ENCODE measurements around the gene RPL10. TPM values are rescaled to one million over a fixed set of nuclear protein-coding genes. Genes with fewer than 3 reads are reported as not detected.

RPL10 gene
- total RNA-seq, 1 experiment from 2014 or later = 2,445 TPM

GRCh38 chrX:154439841-154440240 is 41.7 kb downstream of the RPL10 start:
- Histone ChIP-seq H3K4me3 (ENCODE audit: low read depth, low read length, poor library complexity, severe bottlenecking) (no peak overlapping the region), H3K36me3 (ENCODE audit: insufficient read depth, low read length, poor library complexity, severe bottlenecking) (peaks cover 13% of the 10 kb centered on the region), H3K9me3 (ENCODE audit: low read depth, low read length, poor library complexity, severe bottlenecking) (no peaks in the 10 kb centered on the region), H3K27me3 (replicated peaks; ENCODE audit: insufficient read depth, low read depth, low read length, poor library complexity) (no peaks in the 10 kb centered on the region), H3K4me1 (ENCODE audit: insufficient read depth, low read length, poor library complexity, severe bottlenecking) (peaks cover 14% of the 10 kb centered on the region), H3K27ac (ENCODE audit: low read depth, low read length, poor library complexity, severe bottlenecking) (no peak overlapping the region)
- TF ChIP-seq EZH2 (IDR thresholded peaks at IDR 0.05; ENCODE audit: borderline replicate concordance, low read depth, low read length, poor library complexity, severe bottlenecking) = no peak
- no peak for TF ChIP-seq CTCF (conservative IDR thresholded peaks at IDR 0.05; ENCODE audit: low read depth, low read length)
- CTCF ChIA-PET = no interaction called here
- no peak for DNase-seq (ENCODE audit: low spot score)
- no TSS peak for BruUV-seq (replicated peaks)
- intact Hi-C loops (cut with micrococcal nuclease; ENCODE audit: unreplicated experiment) = no loop called here
- POLR2A ChIA-PET (ENCODE audit: low non-redundant PET) = no interaction called here

- Histone ChIP-seq H3K9me3 (ENCODE audit: low read depth, low read length, poor library complexity, severe bottlenecking) (no peaks in the 10 kb centered on the region), H3K27me3 (replicated peaks; ENCODE audit: insufficient read depth, low read depth, low read length, poor library complexity) (no peaks in the 10 kb centered on the region), H3K4me1 (ENCODE audit: insufficient read depth, low read length, poor library complexity, severe bottlenecking) (peaks cover 17% of the 10 kb centered on the region), H3K36me3 (ENCODE audit: insufficient read depth, low read length, poor library complexity, severe bottlenecking) (peaks cover 13% of the 10 kb centered on the region), H3K27ac (ENCODE audit: low read depth, low read length, poor library complexity, severe bottlenecking) (no peak overlapping the region), H3K4me3 (ENCODE audit: low read depth, low read length, poor library complexity, severe bottlenecking) (no peak overlapping the region)
- DNase-seq (ENCODE audit: low spot score) = no peak
- POLR2A ChIA-PET (ENCODE audit: low non-redundant PET) = no interaction called here
- TF ChIP-seq EZH2 (IDR thresholded peaks at IDR 0.05; ENCODE audit: borderline replicate concordance, low read depth, low read length, poor library complexity, severe bottlenecking) (no peak), CTCF (conservative IDR thresholded peaks at IDR 0.05; ENCODE audit: low read depth, low read length) (no peak)
- intact Hi-C loops (cut with micrococcal nuclease; ENCODE audit: unreplicated experiment) = no loop called here
- no TSS peak for BruUV-seq (replicated peaks)
- CTCF ChIA-PET = no interaction called here
Observed at GRCh38 chrX:154440623-154441357, 42.6 kb downstream of the RPL10 start.

GRCh38 chrX:154441564-154441963 is 43.4 kb downstream of the RPL10 start:
- CTCF ChIA-PET = no interaction called here

More at GRCh38 chrX:154441564-154441963, 43.4 kb downstream of the RPL10 start:
- BruUV-seq (replicated peaks) = no TSS peak
- Histone ChIP-seq H3K27me3 (replicated peaks; ENCODE audit: insufficient read depth, low read depth, low read length, poor library complexity) (no peaks in the 10 kb centered on the region), H3K4me3 (ENCODE audit: low read depth, low read length, poor library complexity, severe bottlenecking) (no peak overlapping the region), H3K9me3 (ENCODE audit: low read depth, low read length, poor library complexity, severe bottlenecking) (no peaks in the 10 kb centered on the region), H3K4me1 (ENCODE audit: insufficient read depth, low read length, poor library complexity, severe bottlenecking) (peaks cover 17% of the 10 kb centered on the region), H3K36me3 (ENCODE audit: insufficient read depth, low read length, poor library complexity, severe bottlenecking) (peaks cover 13% of the 10 kb centered on the region), H3K27ac (ENCODE audit: low read depth, low read length, poor library complexity, severe bottlenecking) (no peak overlapping the region)
- TF ChIP-seq EZH2 (IDR thresholded peaks at IDR 0.05; ENCODE audit: borderline replicate concordance, low read depth, low read length, poor library complexity, severe bottlenecking) (no peak), CTCF (conservative IDR thresholded peaks at IDR 0.05; ENCODE audit: low read depth, low read length) (no peak)
- intact Hi-C loops (cut with micrococcal nuclease; ENCODE audit: unreplicated experiment) = no loop called here
- DNase-seq (ENCODE audit: low spot score) = no peak
- POLR2A ChIA-PET (ENCODE audit: low non-redundant PET) = no interaction called here

Measured in A673 (cell line).